Heart right ventricle (tissue), 16 donors: ENCODE results near the gene TTLL4. TPM values are rescaled to one million over a fixed set of nuclear protein-coding genes. Genes with fewer than 3 reads are reported as not detected.

Experiments
- ATAC-seq, 8 donors: fragments of 200-7000 bp; cut with Tn5 transposase; one replicate each; pipeline ENCODE4 v1.9.1; 2020; ENCODE audit warnings: mild to moderate bottlenecking in 8 of 8, moderate library complexity in 8 of 8, moderate number of reproducible peaks in 1 of 8
- DNase-seq, 2 donors: peaks; one replicate each; pipeline ENCODE4 v3.0.0-alpha.2; 2020
- H3K27ac ChIP-seq, 10 donors: fragments of 200-600 bp; sonication (generic) in 2 of 10; one replicate each; pipeline versions ENCODE4 v1.5.0 to v1.8.0; 2020 to 2022; ENCODE audit warnings: mild to moderate bottlenecking in 3 of 10
- H3K27me3 ChIP-seq, 7 donors: fragments of 200-600 bp; one replicate each; pipeline ENCODE4 v1.8.0; 2021 to 2022; ENCODE audit warnings: mild to moderate bottlenecking in 2 of 7
- H3K36me3 ChIP-seq, 9 donors: fragments of 200-600 bp; sonication (generic) in 1 of 9; one replicate each; pipeline versions ENCODE4 v1.5.0 to v1.8.0; 2020 to 2022; ENCODE audit warnings: mild to moderate bottlenecking in 2 of 9
- H3K4me1 ChIP-seq, 9 donors: fragments of 200-600 bp; sonication (generic) in 1 of 9; one replicate each; pipeline versions ENCODE4 v1.5.0 to v1.8.0; 2020 to 2022; ENCODE audit warnings: mild to moderate bottlenecking in 4 of 9
- H3K4me3 ChIP-seq, 10 donors: fragments of 200-600 bp; sonication (generic) in 2 of 10; one replicate each; pipeline versions ENCODE4 v1.5.0 to v1.8.0; 2020 to 2022; ENCODE audit warnings: mild to moderate bottlenecking in 7 of 10, moderate library complexity in 2 of 10
- H3K9me3 ChIP-seq, 11 donors: fragments of 200-600 bp in 10 of 11; sonication (generic) in 2 of 11; one replicate each; pipeline versions ENCODE4 v1.5.0 to v1.8.0; 2013 to 2022; ENCODE audit warnings: mild to moderate bottlenecking in 2 of 11, control low read depth in 1 of 11, moderate library complexity in 1 of 11
- WGBS, 2 donors: extraction: QIAGEN DNeasy Blood & Tissue Kit; methylation state at CpG; one replicate each; pipeline ENCODE4 v1.1.7; 2013; ENCODE audit warnings: inconsistent platforms in 1 of 2; 5-methylcytosine and 5-hydroxymethylcytosine counted together
- intact Hi-C, 10 donors: fragments of 100-400 bp; cut with DNase I; formaldehyde crosslinking; loops; one replicate each; pipeline versions ENCODE4 v1.11.1 to v1.14.2; 2022
- polyA plus RNA-seq, 2 donors: library from polyadenylated mRNA; stranded (reverse); fragments of 200-250 nt; gene quantifications; one replicate each; pipeline ENCODE4 v1.2.3, GENCODE V29; 2013
- total RNA-seq, 10 donors: library from RNA; stranded (reverse); fragmentation: NEBNext Ultra II Directional in 3 of 10; extraction: Animal tissue kit (Norgen Biotek cat#: 25700) in 3 of 10; gene quantifications; one replicate each; pipeline versions ENCODE4 v1.2.1 to v1.2.4, GENCODE V29; 2021 to 2023
- TF ChIP-seq, protein P1 (sequence below), 9 donors: fragments of 200-600 bp; sonication (generic) in 2 of 9; IDR thresholded peaks; one replicate each; pipeline versions ENCODE4 v1.5.0 to v1.8.0; 2021 to 2022; ENCODE audit warnings: antibody characterized with exemption in 9 of 9, mild to moderate bottlenecking in 5 of 9, moderate library complexity in 1 of 9
- donor health status: Arrhythmogenic right ventricular cardiomyopathy.
- donor health status: ischemic (EF 13 %, LVEDD 7.1; RV severe dilation, severe dysfunction).
- donor health status: healthy with polysubstance abuse.
- donor health status: DM: no; HTN: yes; CAD: no.
- donor health status: DM: no; HTN: no; CAD: no.
- donor health status: ischemic (EF 25% LVEDD 6.9; RV normal size, moderate dysfunction).
- donor health status: ischemic (EF 25% LVEDD 5.7; RV mildly dilated, moderate dysfunction).
- donor health status: healthy.
- donor health status: DM: yes; HTN: yes; CAD: no.
- donor health status: Ischemic cardiomyopathy.
- donor health status: ischemic (EF 35%, LVEDD 5.7; RV mildly dilated, moderate dysfunction).
- donor health status: nonischemic (EF 11% LVEDD 7.7; RV severe dilation, severe dysfunction).
- donor health status: DM: yes; HTN: yes; CAD: no.
- donor health status: PGD.
- donor health status: ischemic (EF 29% LVEDD 5.4; RV normal size, mild dysfunction).
- donor health status: nonischemic (EF 23%, LVEDD 6.1; RV moderate dilation, normal function).

TTLL4 gene
- total and polyA plus RNA-seq, 12 donors, result 4.3 to 10.3 (median 6.6) TPM

DNA sequence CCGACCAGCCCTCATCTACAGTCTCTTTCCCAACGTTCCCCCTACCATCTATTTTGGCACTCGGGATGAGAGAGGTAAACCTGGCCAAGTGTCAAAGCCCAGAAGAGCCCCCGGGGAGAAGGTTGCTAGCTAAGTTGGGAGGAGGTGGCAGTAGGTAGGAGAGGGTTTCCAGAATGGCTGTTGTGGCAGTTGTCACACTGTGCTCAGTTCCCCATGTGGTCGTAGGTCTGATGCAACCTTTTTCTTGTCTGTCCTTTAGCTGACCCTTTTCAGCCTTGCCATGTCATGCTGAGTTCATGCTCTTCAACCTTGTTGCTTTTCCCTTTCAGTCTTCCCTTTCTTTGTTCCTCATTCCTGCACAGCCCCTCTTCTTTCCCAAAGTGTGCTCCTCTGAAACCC lies 34.5 kb downstream of the TTLL4 start:
- TF ChIP-seq, protein P1, sequence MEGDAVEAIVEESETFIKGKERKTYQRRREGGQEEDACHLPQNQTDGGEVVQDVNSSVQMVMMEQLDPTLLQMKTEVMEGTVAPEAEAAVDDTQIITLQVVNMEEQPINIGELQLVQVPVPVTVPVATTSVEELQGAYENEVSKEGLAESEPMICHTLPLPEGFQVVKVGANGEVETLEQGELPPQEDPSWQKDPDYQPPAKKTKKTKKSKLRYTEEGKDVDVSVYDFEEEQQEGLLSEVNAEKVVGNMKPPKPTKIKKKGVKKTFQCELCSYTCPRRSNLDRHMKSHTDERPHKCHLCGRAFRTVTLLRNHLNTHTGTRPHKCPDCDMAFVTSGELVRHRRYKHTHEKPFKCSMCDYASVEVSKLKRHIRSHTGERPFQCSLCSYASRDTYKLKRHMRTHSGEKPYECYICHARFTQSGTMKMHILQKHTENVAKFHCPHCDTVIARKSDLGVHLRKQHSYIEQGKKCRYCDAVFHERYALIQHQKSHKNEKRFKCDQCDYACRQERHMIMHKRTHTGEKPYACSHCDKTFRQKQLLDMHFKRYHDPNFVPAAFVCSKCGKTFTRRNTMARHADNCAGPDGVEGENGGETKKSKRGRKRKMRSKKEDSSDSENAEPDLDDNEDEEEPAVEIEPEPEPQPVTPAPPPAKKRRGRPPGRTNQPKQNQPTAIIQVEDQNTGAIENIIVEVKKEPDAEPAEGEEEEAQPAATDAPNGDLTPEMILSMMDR (IDR thresholded peaks at IDR 0.05), result no peak
- ATAC-seq (peak in 5 of 8 donors; percentile 33 to 64 (median 52)), DNase-seq (no peak)
- H3K27ac ChIP-seq, result peak overlapping the region in 9 of 10 donors; percentile 50 to 88 (median 72)
- H3K9me3 ChIP-seq, result no peaks in the 10 kb centered on the region
- H3K4me3 ChIP-seq, result no peak overlapping the region
- no peaks in the 10 kb centered on the region for H3K27me3 ChIP-seq
- peaks cover 0 to 76% (median 20%) of the 10 kb centered on the region in 9 donors for H3K36me3 ChIP-seq
- 66 to 75% methylated on average over 5 of the region's 5 CpGs for WGBS, 2 donors
- peaks cover 0 to 47% (median 19%) of the 10 kb centered on the region in 9 donors for H3K4me1 ChIP-seq
- intact Hi-C loops, result no loop called here

DNA sequence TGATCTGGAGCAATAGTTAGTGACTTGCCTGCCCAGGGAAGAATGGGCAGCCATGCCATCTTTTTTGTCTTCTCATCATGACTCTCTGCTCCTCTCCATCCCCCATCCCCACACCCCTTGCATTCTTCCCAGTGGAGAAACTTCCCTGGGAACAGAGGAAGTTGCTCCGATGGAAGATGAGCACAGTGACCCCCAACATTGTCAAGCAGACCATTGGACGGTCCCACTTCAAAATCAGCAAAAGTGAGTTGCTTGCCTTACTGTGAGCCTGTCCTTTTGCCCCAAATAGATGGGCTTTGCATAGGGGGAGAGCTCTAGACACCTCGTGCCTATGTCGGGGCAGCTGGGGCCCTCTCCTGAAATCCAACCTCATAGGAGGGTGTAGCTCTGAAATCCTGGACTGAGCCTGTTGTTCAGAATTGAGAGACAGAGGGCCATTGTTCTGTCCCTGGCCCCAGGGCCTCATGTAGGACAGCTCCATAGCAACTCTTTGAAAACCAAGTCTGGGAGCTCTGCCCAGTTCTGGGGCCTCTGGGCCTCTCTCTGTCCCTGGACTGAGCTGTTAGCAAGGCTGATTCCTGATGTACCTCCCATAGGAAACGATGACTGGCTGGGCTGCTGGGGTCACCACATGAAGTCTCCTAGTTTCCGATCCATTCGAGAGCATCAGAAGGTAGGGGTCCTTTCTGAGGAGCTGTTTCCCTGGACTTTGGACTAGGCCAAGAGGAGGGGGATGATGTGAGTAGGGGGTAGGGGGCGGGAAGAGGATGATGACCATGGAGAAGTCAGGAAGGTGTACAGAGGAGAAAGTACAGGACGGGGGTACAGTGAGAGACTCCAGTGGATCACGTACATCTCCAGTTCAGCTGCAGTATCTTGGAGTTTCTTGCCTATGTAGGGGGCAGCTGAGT lies 35.2 kb downstream of the TTLL4 start:
- Histone ChIP-seq H3K27ac (peak overlapping the region; percentile 1 to 88 (median 71)), H3K36me3 (peaks cover 0 to 76% (median 14%) of the 10 kb centered on the region in 9 donors), H3K4me1 (peaks cover 0 to 47% (median 19%) of the 10 kb centered on the region in 9 donors), H3K4me3 (no peak overlapping the region), H3K27me3 (no peaks in the 10 kb centered on the region), H3K9me3 (no peaks in the 10 kb centered on the region)
- WGBS, 2 donors, result 76% methylated on average over 10 of the region's 10 CpGs
- TF ChIP-seq, protein P1 (IDR thresholded peaks at IDR 0.05), result no peak
- DNase-seq (peak; percentile 64 to 82), ATAC-seq (peak; percentile 94 to 98 (median 97))
- intact Hi-C loops, result no loop called here

DNA sequence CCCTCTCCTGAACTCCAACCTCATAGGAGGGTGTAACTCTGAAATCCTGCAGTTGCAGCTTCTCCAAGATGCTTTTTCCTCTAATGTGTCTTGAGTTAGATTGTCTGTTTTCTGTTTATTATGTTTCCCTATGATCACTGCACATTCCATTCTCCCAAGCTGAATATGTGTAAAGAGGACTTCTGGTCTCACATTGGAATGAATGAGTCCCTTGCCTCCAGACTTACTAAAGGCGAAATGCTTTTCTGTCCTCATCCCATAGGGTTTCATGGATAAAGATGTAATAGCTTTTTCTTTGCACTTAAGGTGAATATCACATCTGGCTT lies 35.8 kb downstream of the TTLL4 start:
- intact Hi-C loops, result no loop called here
- WGBS, 2 donors, result 90 to 91% methylated on average over 1 of the region's 1 CpG
- peaks cover 0 to 76% (median 17%) of the 10 kb centered on the region in 9 donors for H3K36me3 ChIP-seq

DNA sequence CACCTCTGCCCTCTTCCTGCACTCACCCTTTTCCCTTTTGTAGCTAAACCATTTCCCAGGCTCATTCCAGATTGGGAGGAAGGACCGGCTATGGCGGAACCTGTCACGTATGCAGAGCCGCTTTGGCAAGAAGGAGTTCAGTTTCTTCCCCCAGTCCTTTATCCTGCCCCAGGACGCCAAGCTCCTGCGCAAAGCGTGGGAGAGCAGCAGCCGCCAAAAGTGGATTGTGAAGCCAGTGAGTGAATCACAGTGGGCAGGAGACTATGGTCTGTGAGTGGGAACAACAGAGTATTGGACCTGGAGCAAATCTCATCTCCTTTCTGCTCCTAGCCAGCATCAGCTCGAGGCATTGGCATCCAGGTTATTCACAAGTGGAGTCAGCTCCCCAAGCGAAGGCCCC lies 36.3 kb downstream of the TTLL4 start:
- H3K27ac ChIP-seq, result peak overlapping the region in 8 of 10 donors; percentile 32 to 88 (median 69)
- peak in 2 of 8 donors; percentile 26 to 68 for ATAC-seq
- H3K4me3 ChIP-seq, result no peak overlapping the region
- TF ChIP-seq, protein P1 (IDR thresholded peaks at IDR 0.05), result no peak
- peaks cover 0 to 76% (median 19%) of the 10 kb centered on the region in 9 donors for H3K36me3 ChIP-seq
- 88 to 95% methylated on average over 10 of the region's 10 CpGs for WGBS, 2 donors
- DNase-seq, result peak in 1 of 2 donors; percentile 15
- H3K27me3 ChIP-seq, result no peaks in the 10 kb centered on the region
- no peaks in the 10 kb centered on the region for H3K9me3 ChIP-seq
- intact Hi-C loops, result no loop called here
- H3K4me1 ChIP-seq, result peaks cover 0 to 46% (median 18%) of the 10 kb centered on the region in 9 donors

More for the DNA sequence above, 35.8 kb downstream of the TTLL4 start:
- ATAC-seq (peak in 1 of 8 donors; percentile 12), DNase-seq (no peak)
- no peak overlapping the region for H3K4me3 ChIP-seq
- no peaks in the 10 kb centered on the region for H3K9me3 ChIP-seq
- no peaks in the 10 kb centered on the region for H3K27me3 ChIP-seq
- peak overlapping the region in 9 of 10 donors; percentile 1 to 88 (median 70) for H3K27ac ChIP-seq
- peaks cover 0 to 47% (median 19%) of the 10 kb centered on the region in 9 donors for H3K4me1 ChIP-seq
- TF ChIP-seq, protein P1 (IDR thresholded peaks at IDR 0.05), result no peak
